GM12878 (cell line): ENCODE data around the gene RABGEF1. TPM values are rescaled to one million over a fixed set of nuclear protein-coding genes. Genes with fewer than 3 reads are reported as not detected.

Source experiments
- ATAC-seq: fragments of 200-7000 bp; cut with Tn5 transposase; 3 replicates; pipeline ENCODE4 v1.9.1; 2020; ENCODE audit warnings: mild to moderate bottlenecking, moderate library complexity
- BruUV-seq: library from RNA; stranded (reverse); fragments of 400-500 nt; replicated peaks from 2 replicates; lab custom pipeline; 2021; lab: Mats Ljungman, UMichigan
- CTCF ChIA-PET: fragments of 300-600 bp; sonication (Branson Sonifier 250); formaldehyde crosslinking; extraction: SDS; loops from one replicate; lab custom pipeline; 2021; ENCODE audit warnings: inconsistent platforms; lab: Yijun Ruan, JAX
- POLR2A ChIA-PET: fragments of 350-600 bp; formaldehyde crosslinking; extraction: SDS; loops from one replicate; lab custom pipeline; 2021; ENCODE audit warnings: inconsistent platforms; lab: Charles Lee
- RAD21 ChIA-PET: fragments of 300-600 bp; sonication (Branson Sonifier 250); formaldehyde crosslinking; loops from one replicate; lab custom pipeline; 2023; ENCODE audit warnings: antibody characterized with exemption; ENCODE audit not compliant: unreplicated experiment; lab: Charles Lee
- SMC1A ChIA-PET: fragments of 300-600 bp; sonication (Branson Sonifier 250); formaldehyde crosslinking; loops from one replicate; lab custom pipeline; 2023; ENCODE audit not compliant: unreplicated experiment, uncharacterized antibody; lab: Charles Lee
- DNase-seq: peaks from one replicate; pipeline ENCODE4 v3.0.0-alpha.2; 2011; ENCODE audit warnings: low read depth, low spot score
- FAIRE-seq: peaks from 3 replicates; lab custom pipeline; 2011; peaks lifted over from hg19 to GRCh38; lab: Jason Lieb, UNC
- H2AFZ ChIP-seq: 2 replicates; pipeline ENCODE4 v1.6.0; 2011; ENCODE audit warnings: low read depth, low read length, control low read depth; ENCODE audit not compliant: control insufficient read depth
- H3K27ac ChIP-seq: 2 replicates; pipeline ENCODE4 v1.5.1; 2011; ENCODE audit warnings: control low read depth; ENCODE audit not compliant: control insufficient read depth, insufficient read depth
- H3K27me3 ChIP-seq, 2 experiments: replicated peaks in 1 of 2; 2 replicates each; pipeline versions ENCODE4 v1.6.0 to v1.6.1; 2011; ENCODE audit warnings: low read length in 1 of 2; ENCODE audit not compliant: control insufficient read depth in 2 of 2, insufficient read depth in 2 of 2
- H3K36me3 ChIP-seq, 2 experiments: 2 replicates each; pipeline ENCODE4 v1.5.1; 2011; ENCODE audit warnings: low read length in 1 of 2; ENCODE audit not compliant: control insufficient read depth in 2 of 2, insufficient read depth in 2 of 2
- H3K4me1 ChIP-seq: 2 replicates; pipeline ENCODE4 v1.6.1; 2011; ENCODE audit warnings: mild to moderate bottlenecking, low read length, moderate library complexity, mixed read lengths; ENCODE audit not compliant: control insufficient read depth, insufficient read depth
- H3K4me2 ChIP-seq: 2 replicates; pipeline ENCODE4 v1.6.0; 2011; ENCODE audit warnings: control low read depth; ENCODE audit not compliant: control insufficient read depth, insufficient read depth
- H3K4me3 ChIP-seq: fragments of 200-600 bp; sonication (generic); 2 replicates; pipeline ENCODE4 v1.5.1; 2016
- H3K79me2 ChIP-seq: 2 replicates; pipeline ENCODE4 v1.6.0; 2011; ENCODE audit warnings: low read length; ENCODE audit not compliant: control insufficient read depth, insufficient read depth
- H3K9ac ChIP-seq: 2 replicates; pipeline ENCODE4 v1.8.0; 2011; ENCODE audit warnings: low read length, control low read depth, mixed read lengths; ENCODE audit not compliant: control insufficient read depth, insufficient read depth
- H3K9me3 ChIP-seq: replicated peaks from 3 replicates; pipeline ENCODE4 v1.5.1; 2011; ENCODE audit warnings: mild to moderate bottlenecking, low read length; ENCODE audit not compliant: control insufficient read depth, insufficient read depth
- H4K20me1 ChIP-seq: 2 replicates; pipeline ENCODE4 v1.6.0; 2011; ENCODE audit not compliant: control insufficient read depth, insufficient read depth
- BACH1 ChIP-seq: fragments of 450-650 bp; IDR thresholded peaks from 2 replicates; pipeline ENCODE4 v1.6.1; 2017; ENCODE audit warnings: mild to moderate bottlenecking, borderline replicate concordance
- CHD1 ChIP-seq: IDR thresholded peaks from 2 replicates; pipeline ENCODE4 v1.6.1; 2012; ENCODE audit warnings: low read depth, low read length, improper control_type of control experiment
- EZH2 ChIP-seq: IDR thresholded peaks from 2 replicates; pipeline ENCODE4 v1.6.1; 2012; ENCODE audit warnings: low read depth, mild to moderate bottlenecking, control low read depth, inconsistent platforms, low read length, borderline replicate concordance; ENCODE audit not compliant: control insufficient read depth
- HDGF ChIP-seq: fragments of 450-650 bp; IDR thresholded peaks from 2 replicates; pipeline ENCODE4 v1.6.1; 2016; ENCODE audit warnings: antibody characterized with exemption
- JUND ChIP-seq: IDR thresholded peaks from 2 replicates; pipeline ENCODE4 v1.6.1; 2012; ENCODE audit warnings: low read depth, mild to moderate bottlenecking, low read length, improper control_type of control experiment, moderate library complexity
- MEF2B ChIP-seq: fragments of 450-650 bp; IDR thresholded peaks from 2 replicates; pipeline ENCODE4 v1.6.1; 2018; ENCODE audit warnings: mild to moderate bottlenecking, moderate library complexity; ENCODE audit not compliant: partially characterized antibody, poor library complexity, severe bottlenecking
- NFYB ChIP-seq: IDR thresholded peaks from 2 replicates; pipeline ENCODE4 v1.6.1; 2011; ENCODE audit warnings: low read depth, mild to moderate bottlenecking, low read length, improper control_type of control experiment, moderate library complexity; ENCODE audit not compliant: insufficient read depth
- POLR2AphosphoS5 ChIP-seq: IDR thresholded peaks from 2 replicates; pipeline ENCODE4 v1.6.1; 2011; ENCODE audit warnings: mild to moderate bottlenecking, low read length, inconsistent platforms
- POU2F2 ChIP-seq: IDR thresholded peaks from 3 replicates; pipeline ENCODE4 v1.6.1; 2011; ENCODE audit warnings: low read depth, mild to moderate bottlenecking, low read length, borderline replicate concordance
- SIX5 ChIP-seq: IDR thresholded peaks from 2 replicates; pipeline ENCODE4 v1.6.1; 2011; ENCODE audit warnings: mild to moderate bottlenecking, low read depth, low read length, moderate library complexity; ENCODE audit not compliant: severe bottlenecking
- SMAD1 ChIP-seq: fragments of 450-650 bp; IDR thresholded peaks from 2 replicates; pipeline ENCODE4 v1.6.1; 2018; ENCODE audit warnings: mild to moderate bottlenecking, low read depth; ENCODE audit not compliant: partially characterized antibody
- TAF1 ChIP-seq: IDR thresholded peaks from 2 replicates; pipeline ENCODE4 v1.6.1; 2011; ENCODE audit warnings: mild to moderate bottlenecking, low read depth, low read length, borderline replicate concordance
- TCF3 ChIP-seq: IDR thresholded peaks from 2 replicates; pipeline ENCODE4 v1.6.1; 2012; ENCODE audit warnings: low read depth, mild to moderate bottlenecking, low read length, borderline replicate concordance; ENCODE audit not compliant: insufficient read depth
- ZNF687 ChIP-seq: fragments of 450-650 bp; IDR thresholded peaks from 2 replicates; pipeline ENCODE4 v1.6.1; 2017; ENCODE audit warnings: mild to moderate bottlenecking, moderate library complexity
- WGBS: methylation state at CpG from one replicate; pipeline ENCODE4 v1.1.6; 2016; ENCODE audit warnings: low lambda C conversion rate; ENCODE audit not compliant: insufficient replicate concordance, insufficient coverage; ENCODE audit errors: missing lambda C conversion rate; 5-methylcytosine and 5-hydroxymethylcytosine counted together
- in situ Hi-C: fragments of 300-500 bp; cut with MboI; formaldehyde crosslinking; loops from 9 replicates; pipeline ENCODE4 v1.14.3; 2018; ENCODE audit warnings: mixed read lengths
- intact Hi-C: fragments of 100-400 bp; cut with micrococcal nuclease; formaldehyde crosslinking; loops from one replicate; pipeline ENCODE4 v1.14.2; 2022; ENCODE audit not compliant: unreplicated experiment
- polyA plus RNA-seq, 11 experiments: library from polyadenylated mRNA; depleted of rRNA in 4 of 11; unstranded in 6 of 11; stranded (reverse) in 5 of 11; fragments of >200 nt; fragmentation: Nextera tagmentation in 4 of 11; fragmentation: Illumina TruSeq in 1 of 11; extraction: Ambion mirVana in 4 of 11; extraction: Trizol in 1 of 11; gene quantifications; 1 replicate in 1 of 11; 2 replicates in 10 of 11; pipeline versions ENCODE4 v1.2.1 to v1.2.3, GENCODE V29; 2011 to 2016; ENCODE audit warnings: inconsistent platforms in 2 of 11, missing spikeins in 2 of 11, low read depth in 1 of 11
- total RNA-seq, 4 experiments: library from RNA; depleted of rRNA in 3 of 4; stranded (reverse); fragments of >200 nt in 3 of 4; fragmentation: Illumina TruSeq in 1 of 4; extraction: Trizol in 1 of 4; gene quantifications; 2 replicates each; pipeline versions ENCODE4 v1.2.1 to v1.2.3, GENCODE V29; 2013 to 2021

Gene RABGEF1
- total and polyA plus RNA-seq, 10 of the 15 experiments (the other 5 are each of a cell fraction or from before 2014, with no cell fraction given), result 10.2 to 36.4 (median 26.1) TPM

- Histone ChIP-seq H3K4me1 (peaks cover 57% of the 10 kb centered on the region), H3K79me2 (peaks cover 86% of the 10 kb centered on the region), H3K27me3 (no peaks in the 10 kb centered on the region), H3K9me3 (no peaks in the 10 kb centered on the region), H2AFZ (no peak overlapping the region), H3K36me3 (no peaks in the 10 kb centered on the region; a peak in 1 of 4 replicates), H4K20me1 (no peaks in the 10 kb centered on the region), H3K4me3 (no peak overlapping the region), H3K27ac (peak overlapping the region; percentile 49), H3K9ac (no peak overlapping the region), H3K4me2 (peak overlapping the region; percentile 7; the same call in 1 of the 2 replicates)
- TF ChIP-seq BACH1 (no peak), HDGF (no peak), POU2F2 (no peak), TCF3 (no peak), JUND (no peak), ZNF687 (no peak), SMAD1 (no peak), SIX5 (no peak), POLR2AphosphoS5 (no peak; the same call in 1 of the 2 replicates), CHD1 (no peak), TAF1 (no peak), EZH2 (no peak), NFYB (no peak), MEF2B (no peak)
- CTCF ChIA-PET, result no interaction called here
- in situ Hi-C loops (no loop called here), intact Hi-C loops (loop anchor here (10.0 kb wide), 3 partner anchors 94 to 176 kb away; partner anchors contain the start of gene TMEM248)
- RAD21 ChIA-PET, result interaction anchor here (0.6 kb wide), 1 partner anchor 78 kb away, joined by 3 read pairs; no protein-coding TSS in a partner anchor
- ATAC-seq, result 0 out of 3 replicates have a peak, but pooled peaks have one; percentile 7
- BruUV-seq, result no TSS peak
- POLR2A ChIA-PET, result no interaction called here
- DNase-seq, result no peak
- SMC1A ChIA-PET, result no interaction called here
- 54% methylated on average over 4 of the region's 4 CpGs for WGBS
- FAIRE-seq, result no peak
These were observed 8.3 kb downstream of the RABGEF1 start for GRCh38 chr7:66748791-66749190.
